ENCODE data around the gene BTN3A1.

Gene BTN3A1

DNA sequence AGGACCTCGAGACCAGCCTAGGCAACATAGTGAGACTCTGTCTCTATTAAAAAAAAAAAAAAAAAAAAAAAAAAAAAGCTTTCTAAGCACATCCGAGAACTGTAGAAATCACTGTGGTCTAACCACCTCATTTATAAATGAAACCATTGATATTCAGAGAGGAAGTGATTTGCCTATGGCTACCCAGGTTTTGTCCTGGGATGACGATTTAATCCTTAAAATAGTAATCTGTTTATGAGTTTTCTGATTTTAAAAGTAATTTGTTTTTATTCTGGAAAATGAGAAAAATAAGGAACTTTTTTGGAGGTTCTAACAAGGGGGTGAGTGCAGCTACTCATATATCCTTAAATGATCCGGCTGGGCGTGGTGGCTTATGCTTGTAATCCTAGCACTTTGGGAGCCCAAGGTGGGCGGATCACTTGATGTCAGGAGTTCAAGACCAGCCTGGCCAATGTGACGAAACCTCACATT lies 43.5 kb upstream of the BTN3A1 start:
- TF ChIP-seq FOXP2 (optimal IDR thresholded peaks at IDR 0.05; ENCODE audit: borderline replicate concordance, extremely low read depth, extremely low read length, insufficient read depth) (no peak), POLR2AphosphoS5 (IDR thresholded peaks at IDR 0.05; ENCODE audit: low read depth, low read length) (no peak), SIN3A (IDR thresholded peaks at IDR 0.05; ENCODE audit: borderline replicate concordance, insufficient read depth, low read length) (no peak), TAF1 (IDR thresholded peaks at IDR 0.05; ENCODE audit: borderline replicate concordance, insufficient read depth, low read length) (no peak)
- TF ChIP-seq, protein P1, sequence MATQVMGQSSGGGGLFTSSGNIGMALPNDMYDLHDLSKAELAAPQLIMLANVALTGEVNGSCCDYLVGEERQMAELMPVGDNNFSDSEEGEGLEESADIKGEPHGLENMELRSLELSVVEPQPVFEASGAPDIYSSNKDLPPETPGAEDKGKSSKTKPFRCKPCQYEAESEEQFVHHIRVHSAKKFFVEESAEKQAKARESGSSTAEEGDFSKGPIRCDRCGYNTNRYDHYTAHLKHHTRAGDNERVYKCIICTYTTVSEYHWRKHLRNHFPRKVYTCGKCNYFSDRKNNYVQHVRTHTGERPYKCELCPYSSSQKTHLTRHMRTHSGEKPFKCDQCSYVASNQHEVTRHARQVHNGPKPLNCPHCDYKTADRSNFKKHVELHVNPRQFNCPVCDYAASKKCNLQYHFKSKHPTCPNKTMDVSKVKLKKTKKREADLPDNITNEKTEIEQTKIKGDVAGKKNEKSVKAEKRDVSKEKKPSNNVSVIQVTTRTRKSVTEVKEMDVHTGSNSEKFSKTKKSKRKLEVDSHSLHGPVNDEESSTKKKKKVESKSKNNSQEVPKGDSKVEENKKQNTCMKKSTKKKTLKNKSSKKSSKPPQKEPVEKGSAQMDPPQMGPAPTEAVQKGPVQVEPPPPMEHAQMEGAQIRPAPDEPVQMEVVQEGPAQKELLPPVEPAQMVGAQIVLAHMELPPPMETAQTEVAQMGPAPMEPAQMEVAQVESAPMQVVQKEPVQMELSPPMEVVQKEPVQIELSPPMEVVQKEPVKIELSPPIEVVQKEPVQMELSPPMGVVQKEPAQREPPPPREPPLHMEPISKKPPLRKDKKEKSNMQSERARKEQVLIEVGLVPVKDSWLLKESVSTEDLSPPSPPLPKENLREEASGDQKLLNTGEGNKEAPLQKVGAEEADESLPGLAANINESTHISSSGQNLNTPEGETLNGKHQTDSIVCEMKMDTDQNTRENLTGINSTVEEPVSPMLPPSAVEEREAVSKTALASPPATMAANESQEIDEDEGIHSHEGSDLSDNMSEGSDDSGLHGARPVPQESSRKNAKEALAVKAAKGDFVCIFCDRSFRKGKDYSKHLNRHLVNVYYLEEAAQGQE (IDR thresholded peaks at IDR 0.05; ENCODE audit: insufficient read depth in 1 of 2, low read depth in 2 of 2, low read length in 2 of 2) = no peak

DNA sequence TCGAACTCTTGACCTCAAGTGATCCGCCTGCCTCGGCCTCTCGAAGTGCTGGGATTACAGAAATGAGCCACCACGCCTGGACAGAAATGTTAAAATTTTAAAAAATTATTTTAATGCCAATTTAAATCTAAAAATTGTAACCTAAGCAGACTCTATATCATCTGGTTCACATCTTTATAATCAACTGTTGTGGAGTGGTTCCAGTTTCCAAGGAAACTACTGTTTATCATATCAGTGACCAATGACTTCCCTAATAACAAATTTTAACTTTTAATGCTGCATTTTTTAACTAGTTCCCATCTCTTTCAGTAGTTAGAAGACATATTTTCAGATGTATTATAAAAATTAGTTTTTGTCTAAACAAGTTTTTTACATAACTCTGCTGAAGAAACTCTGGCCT lies 42.3 kb upstream of the BTN3A1 start:
- TF ChIP-seq TAF1 (IDR thresholded peaks at IDR 0.05; ENCODE audit: borderline replicate concordance, insufficient read depth, low read length) (no peak), SIN3A (IDR thresholded peaks at IDR 0.05; ENCODE audit: borderline replicate concordance, insufficient read depth, low read length) (no peak), POLR2AphosphoS5 (IDR thresholded peaks at IDR 0.05; ENCODE audit: low read depth, low read length) (no peak), FOXP2 (optimal IDR thresholded peaks at IDR 0.05; ENCODE audit: borderline replicate concordance, extremely low read depth, extremely low read length, insufficient read depth) (no peak)
- TF ChIP-seq, protein P1 (IDR thresholded peaks at IDR 0.05; ENCODE audit: insufficient read depth in 1 of 2, low read depth in 2 of 2, low read length in 2 of 2) = no peak

DNA sequence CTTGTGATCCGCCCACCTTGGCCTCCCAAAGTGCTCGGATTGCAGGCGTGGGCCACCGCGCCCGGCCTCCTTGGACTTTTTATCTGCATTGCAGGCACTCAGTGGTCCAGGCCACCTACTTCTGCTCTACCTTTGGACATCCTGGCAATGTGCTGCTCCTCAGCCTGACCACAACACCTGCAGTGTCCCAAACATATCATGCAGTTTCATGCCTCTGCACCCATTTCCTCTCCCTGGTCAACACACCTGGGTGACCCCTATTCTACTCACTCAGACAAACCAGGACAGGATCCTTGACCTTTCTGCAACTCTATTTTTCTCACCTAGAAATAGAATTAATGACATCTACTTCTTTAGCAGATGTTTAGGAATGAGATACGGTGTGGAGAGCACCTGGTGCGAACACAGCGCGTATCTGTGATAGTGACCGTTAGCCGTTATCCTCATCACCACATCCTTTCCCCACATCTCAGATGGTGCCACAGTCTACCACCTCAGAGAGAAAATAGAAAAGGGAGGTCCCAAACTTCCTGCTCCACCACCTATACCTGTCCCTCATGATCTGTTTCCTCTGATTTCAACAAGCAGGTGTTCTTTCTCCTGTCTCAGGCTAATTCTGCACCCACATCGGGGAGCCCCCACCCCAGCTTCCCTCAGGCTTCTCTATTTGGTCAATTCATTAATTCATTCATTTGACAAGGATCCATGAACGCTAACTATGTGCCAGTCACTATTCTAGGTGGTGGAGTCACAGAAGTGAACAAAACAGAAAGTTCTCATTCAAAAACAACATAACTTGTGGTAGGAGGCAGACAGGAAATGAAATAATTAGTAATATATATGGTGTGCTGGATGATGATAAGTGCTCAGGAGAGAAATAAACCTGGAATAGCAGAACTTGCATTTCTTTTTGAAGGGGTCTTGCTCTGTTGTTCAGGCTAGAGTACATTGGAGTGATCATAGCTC lies 41.3 kb upstream of the BTN3A1 start:
- TF ChIP-seq SIN3A (IDR thresholded peaks at IDR 0.05; ENCODE audit: borderline replicate concordance, insufficient read depth, low read length) (no peak), FOXP2 (optimal IDR thresholded peaks at IDR 0.05; ENCODE audit: borderline replicate concordance, extremely low read depth, extremely low read length, insufficient read depth) (no peak), POLR2AphosphoS5 (IDR thresholded peaks at IDR 0.05; ENCODE audit: low read depth, low read length) (no peak), TAF1 (IDR thresholded peaks at IDR 0.05; ENCODE audit: borderline replicate concordance, insufficient read depth, low read length) (no peak)
- TF ChIP-seq, protein P1 (IDR thresholded peaks at IDR 0.05; ENCODE audit: insufficient read depth in 1 of 2, low read depth in 2 of 2, low read length in 2 of 2) = no peak

DNA sequence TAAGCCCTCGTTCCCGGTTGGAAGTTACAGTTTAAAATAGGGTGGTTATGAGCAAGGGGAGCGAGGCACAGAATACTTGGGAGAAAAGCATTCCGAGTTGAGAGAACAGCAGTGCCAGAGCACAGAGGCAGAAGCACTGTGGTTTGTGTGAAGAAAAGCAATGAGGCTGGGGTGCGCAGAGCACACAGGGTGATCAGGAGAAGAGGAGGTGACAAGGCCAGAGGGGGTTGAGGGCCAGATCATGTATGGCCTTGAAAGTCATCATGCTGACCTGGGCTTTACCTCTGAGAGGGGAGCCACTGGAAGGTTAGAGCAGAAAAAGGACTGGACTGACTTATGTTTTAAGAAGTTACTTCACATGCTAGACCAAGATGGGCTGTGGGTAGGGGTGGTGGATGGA lies 40.5 kb upstream of the BTN3A1 start:
- TF ChIP-seq, protein P1 (IDR thresholded peaks at IDR 0.05; ENCODE audit: insufficient read depth in 1 of 2, low read depth in 2 of 2, low read length in 2 of 2) = no peak
- TF ChIP-seq TAF1 (IDR thresholded peaks at IDR 0.05; ENCODE audit: borderline replicate concordance, insufficient read depth, low read length) (no peak), FOXP2 (optimal IDR thresholded peaks at IDR 0.05; ENCODE audit: borderline replicate concordance, extremely low read depth, extremely low read length, insufficient read depth) (no peak), SIN3A (IDR thresholded peaks at IDR 0.05; ENCODE audit: borderline replicate concordance, insufficient read depth, low read length) (no peak), POLR2AphosphoS5 (IDR thresholded peaks at IDR 0.05; ENCODE audit: low read depth, low read length) (no peak)

Data from PFSK-1 (cell line).